ENCODE data around the gene ROBO1.

ROBO1 gene

GRCh38 chr3:78611278-78611677, 1156.5 kb downstream of the ROBO1 start:
- no peak for DNase-seq (ENCODE audit: low spot score)

DNA sequence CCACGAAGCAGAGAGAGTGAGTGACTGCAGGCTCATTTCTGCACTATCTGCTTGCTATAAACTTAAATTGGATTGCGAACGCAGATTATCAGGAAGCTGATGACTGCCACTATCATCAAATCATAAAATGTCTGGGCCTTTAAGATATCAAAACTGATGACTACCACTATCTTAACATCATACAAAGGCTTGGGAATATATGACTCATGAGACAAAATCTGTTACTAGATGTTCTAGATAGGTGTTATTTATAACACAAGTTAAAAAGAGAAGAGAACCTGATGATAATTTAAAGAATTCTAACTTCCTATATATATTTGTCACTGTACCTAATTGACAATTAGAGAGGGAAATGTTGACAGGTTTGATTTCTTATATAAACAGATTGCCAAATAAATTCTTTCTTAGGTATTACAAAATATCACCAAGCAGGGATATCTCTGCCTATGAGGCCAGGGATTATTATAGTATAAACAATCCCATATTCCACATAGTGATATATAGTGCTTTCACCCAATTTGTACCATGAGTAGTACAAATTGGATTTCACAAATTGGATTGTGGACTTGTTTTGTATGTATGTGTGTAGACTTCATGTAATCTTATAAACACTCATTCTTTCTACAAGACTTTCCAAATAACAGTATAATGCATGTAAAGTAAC, 1157.2 kb downstream of the ROBO1 start:
- no peak for DNase-seq (ENCODE audit: low spot score)

DNA sequence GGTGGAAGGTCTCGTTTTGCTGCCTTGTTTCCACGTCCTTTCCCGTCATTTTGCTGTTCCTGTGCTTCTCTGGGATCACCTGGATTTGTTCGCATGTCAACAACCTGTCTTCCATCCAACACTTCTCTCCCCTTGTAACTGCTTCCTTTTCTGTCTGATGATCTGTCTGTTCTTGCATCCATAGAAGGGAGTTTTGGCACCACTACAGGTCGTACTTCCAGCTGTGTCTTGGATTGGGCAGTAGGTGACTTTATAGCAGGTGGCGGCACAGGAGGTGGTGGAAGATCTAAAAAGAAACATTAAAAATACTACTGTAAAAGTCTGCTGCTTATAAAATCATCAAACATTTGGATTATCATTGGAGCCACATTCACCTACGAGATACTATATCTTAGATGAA, 1161.0 kb downstream of the ROBO1 start:
- DNase-seq (ENCODE audit: low spot score): no peak

DNA sequence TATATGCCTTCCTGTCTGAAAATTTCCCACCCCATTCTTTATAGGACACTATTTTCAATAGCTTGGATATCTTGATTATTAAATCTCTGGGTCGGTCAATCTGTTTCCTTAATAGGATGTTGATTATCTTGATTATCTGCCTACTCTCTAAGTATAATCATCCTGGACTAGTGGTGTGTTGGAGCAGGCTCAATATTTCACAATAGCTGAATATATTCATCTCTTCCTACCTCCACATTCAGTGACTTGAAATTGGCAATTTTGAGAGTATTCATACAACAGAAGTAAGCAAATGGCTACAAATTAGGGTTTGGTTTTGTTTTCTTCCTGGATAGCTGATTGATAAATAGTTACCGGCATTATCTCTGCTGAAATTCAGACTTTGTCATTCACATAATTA, 1162.6 kb downstream of the ROBO1 start:
- DNase-seq (ENCODE audit: low spot score): no peak

GRCh38 chr3:78604341-78604740, 1163.5 kb downstream of the ROBO1 start:
- peak; percentile 6 for DNase-seq (ENCODE audit: low spot score)

DNA sequence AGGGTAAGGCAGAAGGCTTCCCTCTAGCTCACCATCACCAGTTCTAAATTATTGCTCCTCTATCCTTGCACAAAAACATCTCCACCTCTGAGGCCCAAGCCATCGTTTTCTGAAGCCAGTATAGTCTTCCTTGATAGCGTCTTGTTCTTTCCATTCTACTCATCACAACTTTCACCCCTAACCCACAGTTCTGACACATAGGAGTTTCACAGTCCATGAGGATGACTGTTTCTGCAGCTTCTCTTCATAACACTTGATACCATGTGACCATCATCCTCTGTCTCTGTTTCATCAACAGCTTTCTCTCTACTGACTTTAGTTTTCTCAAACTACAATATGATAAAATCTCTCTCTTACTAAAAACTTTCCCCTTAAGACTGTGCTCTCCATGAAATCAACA, 1166.5 kb downstream of the ROBO1 start:
- no peak for DNase-seq (ENCODE audit: low spot score)

- no peak for DNase-seq (ENCODE audit: low spot score)
These were observed 1178.0 kb downstream of the ROBO1 start for GRCh38 chr3:78589778-78590177.

DNA sequence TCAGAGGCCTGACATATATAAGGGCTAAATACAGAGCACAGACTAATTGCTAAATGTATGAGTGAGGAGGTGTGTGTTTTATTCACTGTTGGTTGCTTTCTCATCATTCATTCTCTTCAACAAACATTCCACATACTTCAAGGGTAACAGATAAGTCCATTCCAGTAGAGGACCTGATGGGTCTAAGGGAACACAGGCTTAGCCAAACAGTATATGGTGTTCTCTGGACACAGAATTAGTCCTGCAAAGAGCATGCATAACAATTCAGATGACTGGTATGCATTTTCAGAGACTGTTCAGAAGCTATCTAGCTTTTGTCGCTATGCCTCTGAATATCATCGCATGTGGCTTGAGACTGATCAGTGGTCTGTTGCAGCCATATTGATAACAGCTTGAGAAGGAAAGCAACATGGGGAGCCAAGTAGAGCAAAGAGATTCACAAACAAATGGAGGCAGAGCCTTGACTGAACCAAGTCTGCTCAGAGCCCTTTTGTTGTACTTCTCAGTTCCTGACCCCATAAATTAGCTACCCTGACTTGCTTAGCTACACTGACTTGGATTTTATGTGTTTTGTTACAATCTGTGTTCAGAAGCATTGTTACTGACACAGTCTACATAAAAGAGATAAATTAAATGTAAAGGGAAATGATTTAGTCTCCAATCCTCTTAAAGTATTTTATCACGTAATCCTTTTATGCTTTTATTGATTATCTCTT, 1178.7 kb downstream of the ROBO1 start:
- no peak for DNase-seq (ENCODE audit: low spot score)

GRCh38 chr3:78580681-78581080, 1187.1 kb downstream of the ROBO1 start:
- peak; percentile 5 for DNase-seq (ENCODE audit: low spot score)

- DNase-seq (ENCODE audit: low spot score): no peak
These were observed 1196.3 kb downstream of the ROBO1 start for GRCh38 chr3:78571486-78571885.

- no peak for DNase-seq (ENCODE audit: low spot score)
These were observed 1197.3 kb downstream of the ROBO1 start for GRCh38 chr3:78570496-78570895.

GRCh38 chr3:78569804-78570203, 1198.0 kb downstream of the ROBO1 start:
- DNase-seq (ENCODE audit: low spot score): no peak

GRCh38 chr3:78565712-78566111, 1202.1 kb downstream of the ROBO1 start:
- no peak for DNase-seq (ENCODE audit: low spot score)

DNA sequence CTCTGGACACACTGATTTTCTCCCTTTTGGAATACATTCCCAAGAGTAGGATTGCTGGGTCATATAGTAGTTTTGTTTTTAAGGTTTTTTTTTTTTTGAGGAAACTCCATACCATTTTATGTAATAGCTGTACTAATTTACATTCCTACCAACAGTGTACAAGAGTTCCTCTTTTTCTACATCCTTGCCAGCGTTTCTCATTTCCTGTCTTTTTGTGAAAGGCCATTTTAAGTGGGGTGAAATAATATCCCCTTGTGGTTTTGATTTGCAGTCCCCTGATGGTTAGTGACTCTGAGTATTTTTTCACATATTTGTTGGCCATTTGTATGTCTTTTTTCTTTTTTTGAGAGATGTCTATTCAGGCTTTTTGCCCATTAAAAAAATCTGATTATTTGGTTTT, 1205.5 kb downstream of the ROBO1 start:
- no peak for DNase-seq (ENCODE audit: low spot score)

Data from hepatic stellate cell (primary cell).